Stimulated activated naive CD8-positive, alpha-beta T cell treated with anti-CD3 and anti-CD28 coated beads, Interleukin-15, Interleukin-2, amounts not matched to agents 100 ng/mL and 50 ng/mL, for 24 hours (primary cell): ENCODE data around the gene EXTL2.
"Not testable (repeated sequence)": the region's sequence is repeated elsewhere in the genome, so short reads cannot be mapped to it uniquely, and the experiment has no call there.

Experiments
- H3K27ac Mint-ChIP-seq: one replicate; pipeline ENCODE4 v1.8.0; 2021; ENCODE audit warnings: mild to moderate bottlenecking, mixed read lengths
- H3K27me3 Mint-ChIP-seq: one replicate; pipeline ENCODE4 v1.8.0; 2021; ENCODE audit warnings: mixed read lengths
- H3K36me3 Mint-ChIP-seq: one replicate; pipeline ENCODE4 v1.8.0; 2021; ENCODE audit warnings: low read depth, mixed read lengths
- H3K4me1 Mint-ChIP-seq: one replicate; pipeline ENCODE4 v1.8.0; 2021; ENCODE audit warnings: low read depth, mixed read lengths
- H3K4me3 Mint-ChIP-seq: one replicate; pipeline ENCODE4 v1.8.0; 2021; ENCODE audit warnings: mild to moderate bottlenecking, mixed read lengths
- H3K9me3 Mint-ChIP-seq: one replicate; pipeline ENCODE4 v1.8.0; 2021; ENCODE audit warnings: mixed read lengths

Gene EXTL2

GRCh38 chr1:100883963-100884362 lies 10.7 kb downstream of the EXTL2 start:
- Mint-ChIP-seq H3K27me3 (no peaks in the 10 kb centered on the region), H3K4me1 (peaks cover 8% of the 10 kb centered on the region), H3K27ac (no peak overlapping the region), H3K36me3 (peaks cover 25% of the 10 kb centered on the region), H3K4me3 (no peak overlapping the region), H3K9me3 (peaks cover 4% of the 10 kb centered on the region)

GRCh38 chr1:100882698-100883097 lies 11.9 kb downstream of the EXTL2 start:
- Mint-ChIP-seq H3K9me3 (no peaks in the 10 kb centered on the region), H3K4me3 (no peak overlapping the region), H3K36me3 (peaks cover 13% of the 10 kb centered on the region), H3K27me3 (no peaks in the 10 kb centered on the region), H3K4me1 (no peaks in the 10 kb centered on the region), H3K27ac (no peak overlapping the region)

- Mint-ChIP-seq H3K4me3 (no peak overlapping the region), H3K4me1 (no peaks in the 10 kb centered on the region), H3K27me3 (no peaks in the 10 kb centered on the region), H3K9me3 (no peaks in the 10 kb centered on the region), H3K36me3 (peaks cover 11% of the 10 kb centered on the region), H3K27ac (no peak overlapping the region)
Observed at GRCh38 chr1:100881687-100882086, 13.0 kb downstream of the EXTL2 start.

- no peaks in the 10 kb centered on the region for H3K9me3 Mint-ChIP-seq
- no peak overlapping the region for H3K27ac Mint-ChIP-seq
- H3K27me3 Mint-ChIP-seq = no peaks in the 10 kb centered on the region
- no peak overlapping the region for H3K4me3 Mint-ChIP-seq
- H3K36me3 Mint-ChIP-seq = peaks cover 7% of the 10 kb centered on the region
- H3K4me1 Mint-ChIP-seq = no peaks in the 10 kb centered on the region
Observed at GRCh38 chr1:100879422-100879821, 15.2 kb downstream of the EXTL2 start.

GRCh38 chr1:100876291-100876690 lies 18.4 kb downstream of the EXTL2 start:
- H3K4me3 Mint-ChIP-seq = no peak overlapping the region
- no peaks in the 10 kb centered on the region for H3K27me3 Mint-ChIP-seq
- H3K27ac Mint-ChIP-seq = no peak overlapping the region
- H3K4me1 Mint-ChIP-seq = no peaks in the 10 kb centered on the region
- H3K9me3 Mint-ChIP-seq = no peaks in the 10 kb centered on the region
- peaks cover 7% of the 10 kb centered on the region for H3K36me3 Mint-ChIP-seq

GRCh38 chr1:100875228-100875627 lies 19.4 kb downstream of the EXTL2 start:
- no peaks in the 10 kb centered on the region for H3K27me3 Mint-ChIP-seq
- peaks cover 7% of the 10 kb centered on the region for H3K36me3 Mint-ChIP-seq
- H3K4me1 Mint-ChIP-seq = no peaks in the 10 kb centered on the region
- no peak overlapping the region for H3K27ac Mint-ChIP-seq
- H3K9me3 Mint-ChIP-seq = no peaks in the 10 kb centered on the region
- no peak overlapping the region for H3K4me3 Mint-ChIP-seq

- H3K27ac Mint-ChIP-seq = no peak overlapping the region
Observed at GRCh38 chr1:100874433-100874832, 20.2 kb downstream of the EXTL2 start.

GRCh38 chr1:100869996-100870395 lies 24.6 kb downstream of the EXTL2 start:
- Mint-ChIP-seq H3K36me3 (no peaks in the 10 kb centered on the region), H3K9me3 (no peaks in the 10 kb centered on the region)

More at GRCh38 chr1:100874433-100874832, 20.2 kb downstream of the EXTL2 start:
- Mint-ChIP-seq H3K27me3 (no peaks in the 10 kb centered on the region), H3K36me3 (peaks cover 7% of the 10 kb centered on the region), H3K9me3 (no peaks in the 10 kb centered on the region), H3K4me1 (no peaks in the 10 kb centered on the region), H3K4me3 (no peak overlapping the region)

GRCh38 chr1:100868364-100868995 lies 26.2 kb downstream of the EXTL2 start:
- no peaks in the 10 kb centered on the region for H3K27me3 Mint-ChIP-seq
- no peaks in the 10 kb centered on the region for H3K36me3 Mint-ChIP-seq
- no peak overlapping the region for H3K27ac Mint-ChIP-seq
- H3K4me1 Mint-ChIP-seq = no peaks in the 10 kb centered on the region
- no peak overlapping the region for H3K4me3 Mint-ChIP-seq
- H3K9me3 Mint-ChIP-seq = no peaks in the 10 kb centered on the region

More at GRCh38 chr1:100869996-100870395, 24.6 kb downstream of the EXTL2 start:
- Mint-ChIP-seq H3K4me3 (no peak overlapping the region), H3K27me3 (no peaks in the 10 kb centered on the region), H3K27ac (no peak overlapping the region), H3K4me1 (no peaks in the 10 kb centered on the region)

- no peak overlapping the region for H3K4me3 Mint-ChIP-seq
Observed at GRCh38 chr1:100866901-100867206, 27.8 kb downstream of the EXTL2 start.

GRCh38 chr1:100866041-100866900 lies 28.4 kb downstream of the EXTL2 start:
- H3K36me3 Mint-ChIP-seq = no peaks in the 10 kb centered on the region
- H3K4me3 Mint-ChIP-seq = no peak overlapping the region
- H3K27ac Mint-ChIP-seq = no peak overlapping the region
- H3K27me3 Mint-ChIP-seq = no peaks in the 10 kb centered on the region
- no peaks in the 10 kb centered on the region for H3K4me1 Mint-ChIP-seq
- H3K9me3 Mint-ChIP-seq = no peaks in the 10 kb centered on the region

More at GRCh38 chr1:100866901-100867206, 27.8 kb downstream of the EXTL2 start:
- no peaks in the 10 kb centered on the region for H3K4me1 Mint-ChIP-seq
- no peaks in the 10 kb centered on the region for H3K36me3 Mint-ChIP-seq
- H3K9me3 Mint-ChIP-seq = no peaks in the 10 kb centered on the region
- H3K27me3 Mint-ChIP-seq = no peaks in the 10 kb centered on the region
- no peak overlapping the region for H3K27ac Mint-ChIP-seq

- H3K36me3 Mint-ChIP-seq = no peaks in the 10 kb centered on the region
- H3K27me3 Mint-ChIP-seq = no peaks in the 10 kb centered on the region
- no peaks in the 10 kb centered on the region for H3K4me1 Mint-ChIP-seq
- H3K27ac Mint-ChIP-seq = no peak overlapping the region
- no peak overlapping the region for H3K4me3 Mint-ChIP-seq
- H3K9me3 Mint-ChIP-seq = no peaks in the 10 kb centered on the region
Observed at GRCh38 chr1:100862591-100862990, 32.1 kb downstream of the EXTL2 start.

GRCh38 chr1:100861379-100861778 lies 33.3 kb downstream of the EXTL2 start:
- Mint-ChIP-seq H3K4me1 (no peaks in the 10 kb centered on the region), H3K9me3 (no peaks in the 10 kb centered on the region), H3K4me3 (no peak overlapping the region), H3K27me3 (no peaks in the 10 kb centered on the region), H3K27ac (no peak overlapping the region), H3K36me3 (no peaks in the 10 kb centered on the region)

GRCh38 chr1:100860397-100860991 lies 34.1 kb downstream of the EXTL2 start:
- no peak overlapping the region for H3K4me3 Mint-ChIP-seq
- H3K4me1 Mint-ChIP-seq = no peaks in the 10 kb centered on the region
- H3K27me3 Mint-ChIP-seq = no peaks in the 10 kb centered on the region
- no peaks in the 10 kb centered on the region for H3K36me3 Mint-ChIP-seq
- H3K27ac Mint-ChIP-seq = no peak overlapping the region
- H3K9me3 Mint-ChIP-seq = no peaks in the 10 kb centered on the region

GRCh38 chr1:100855116-100855515 lies 39.5 kb downstream of the EXTL2 start:
- not testable (repeated sequence) for H3K27me3 Mint-ChIP-seq, H3K36me3 Mint-ChIP-seq, H3K4me3 Mint-ChIP-seq, H3K4me1 Mint-ChIP-seq, H3K9me3 Mint-ChIP-seq, H3K27ac Mint-ChIP-seq
